ENCODE results near the gene C17orf50. TPM values are rescaled to one million over a fixed set of nuclear protein-coding genes. Genes with fewer than 3 reads are reported as not detected.
A peak's percentile ranks its signal among the peaks of the same experiment; 100 is the strongest.

C17orf50 gene
- total and polyA plus RNA-seq, 7 donors: 0.07 TPM; not detected in 6

DNA sequence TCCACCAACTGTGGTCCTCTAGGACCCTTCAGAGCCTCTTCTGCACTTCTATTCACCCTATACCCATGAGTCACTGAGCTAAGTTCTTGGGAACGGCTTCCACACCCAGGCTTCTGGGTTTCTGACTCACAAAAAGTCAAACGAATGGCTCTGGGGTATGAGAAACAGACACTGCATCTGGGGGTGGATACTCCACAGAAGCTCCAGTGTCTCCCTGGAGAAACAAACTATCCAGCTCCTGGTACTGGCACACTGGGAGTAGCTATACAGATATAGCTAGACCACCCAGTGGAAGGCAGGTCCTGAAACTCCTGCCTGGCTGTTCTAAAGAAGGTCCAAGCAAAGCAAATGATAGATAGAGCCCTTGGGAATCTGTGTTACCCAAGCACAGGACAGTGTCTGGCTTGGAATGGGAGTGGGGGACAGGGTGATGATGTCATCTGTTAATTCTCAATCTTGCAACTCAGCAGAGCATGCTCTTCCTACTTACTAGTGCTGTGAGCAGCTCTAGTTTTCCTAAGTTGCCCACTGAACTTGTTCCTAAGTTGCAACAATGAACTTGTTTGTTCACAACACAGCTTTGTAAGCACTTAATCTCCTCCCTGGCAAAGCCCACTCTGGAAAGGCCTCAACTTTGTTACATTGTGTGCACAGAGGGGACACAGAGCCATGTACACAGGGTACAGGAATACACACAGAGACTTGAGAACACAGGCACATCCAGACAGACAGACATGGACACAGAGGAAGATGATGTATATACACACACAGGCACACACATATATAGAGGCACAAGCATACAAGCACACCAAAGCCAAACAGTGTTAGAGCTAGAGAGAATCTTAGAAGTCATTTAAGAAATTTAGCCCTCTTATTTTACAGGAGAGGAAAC is 28.0 kb downstream of the C17orf50 start:
- peaks cover 0 to 82% (median 75%) of the 10 kb centered on the region in 4 donors for H3K4me1 ChIP-seq
- intact Hi-C loops (cut with DNase I): no loop called here
- peak overlapping the region; percentile 80 to 85 (median 81) for H3K27ac ChIP-seq
- H3K9me3 ChIP-seq: no peaks in the 10 kb centered on the region
- TF ChIP-seq, protein P1, sequence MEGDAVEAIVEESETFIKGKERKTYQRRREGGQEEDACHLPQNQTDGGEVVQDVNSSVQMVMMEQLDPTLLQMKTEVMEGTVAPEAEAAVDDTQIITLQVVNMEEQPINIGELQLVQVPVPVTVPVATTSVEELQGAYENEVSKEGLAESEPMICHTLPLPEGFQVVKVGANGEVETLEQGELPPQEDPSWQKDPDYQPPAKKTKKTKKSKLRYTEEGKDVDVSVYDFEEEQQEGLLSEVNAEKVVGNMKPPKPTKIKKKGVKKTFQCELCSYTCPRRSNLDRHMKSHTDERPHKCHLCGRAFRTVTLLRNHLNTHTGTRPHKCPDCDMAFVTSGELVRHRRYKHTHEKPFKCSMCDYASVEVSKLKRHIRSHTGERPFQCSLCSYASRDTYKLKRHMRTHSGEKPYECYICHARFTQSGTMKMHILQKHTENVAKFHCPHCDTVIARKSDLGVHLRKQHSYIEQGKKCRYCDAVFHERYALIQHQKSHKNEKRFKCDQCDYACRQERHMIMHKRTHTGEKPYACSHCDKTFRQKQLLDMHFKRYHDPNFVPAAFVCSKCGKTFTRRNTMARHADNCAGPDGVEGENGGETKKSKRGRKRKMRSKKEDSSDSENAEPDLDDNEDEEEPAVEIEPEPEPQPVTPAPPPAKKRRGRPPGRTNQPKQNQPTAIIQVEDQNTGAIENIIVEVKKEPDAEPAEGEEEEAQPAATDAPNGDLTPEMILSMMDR (IDR thresholded peaks at IDR 0.05): no peak
- TF ChIP-seq POLR2A (IDR thresholded peaks at IDR 0.05): no peak
- peak in 3 of 4 donors; percentile 29 to 70 (median 51) for TF ChIP-seq POLR2AphosphoS5 (IDR thresholded peaks at IDR 0.05)
- no peak for TF ChIP-seq EP300 (IDR thresholded peaks at IDR 0.05)
- H3K4me3 ChIP-seq: no peak overlapping the region
- H3K27me3 ChIP-seq: no peaks in the 10 kb centered on the region
- WGBS, 2 donors: 33 to 47% methylated on average over 2 of the region's 2 CpGs
- DNase-seq: peak; percentile 67
- no peaks in the 10 kb centered on the region for H3K36me3 ChIP-seq

DNA sequence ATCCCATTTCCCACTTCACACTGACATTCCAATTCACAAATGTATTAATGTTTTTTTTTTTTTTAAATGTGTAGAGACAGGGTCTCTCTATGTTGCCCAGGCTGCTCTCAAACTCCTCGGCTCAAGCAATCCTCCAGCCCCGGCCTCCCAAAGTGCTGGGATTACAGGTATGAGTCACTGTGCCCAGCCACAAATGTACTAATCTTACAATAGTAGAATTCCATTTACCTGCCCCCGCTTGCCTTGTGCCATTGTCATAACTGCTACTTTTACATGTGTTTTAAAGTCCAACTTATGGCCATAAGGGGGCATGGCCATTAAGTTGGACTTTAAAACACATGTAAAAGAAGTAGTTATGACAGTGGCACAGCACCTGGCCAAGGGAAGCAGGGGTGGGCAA is 30.2 kb downstream of the C17orf50 start:
- intact Hi-C loops (cut with DNase I): no loop called here
- no peak for TF ChIP-seq EP300 (IDR thresholded peaks at IDR 0.05)
- TF ChIP-seq POLR2A (IDR thresholded peaks at IDR 0.05): no peak
- no peak for TF ChIP-seq POLR2AphosphoS5 (IDR thresholded peaks at IDR 0.05)
- TF ChIP-seq, protein P1 (IDR thresholded peaks at IDR 0.05): no peak
- WGBS, 2 donors: 67 to 92% methylated on average over 3 of the region's 3 CpGs
- no peaks in the 10 kb centered on the region for H3K27me3 ChIP-seq
- peak overlapping the region in 2 of 4 donors; percentile 77 to 80 for H3K27ac ChIP-seq
- no peaks in the 10 kb centered on the region for H3K9me3 ChIP-seq
- H3K36me3 ChIP-seq: no peaks in the 10 kb centered on the region
- no peak overlapping the region for H3K4me3 ChIP-seq
- peak; percentile 20 for DNase-seq
- H3K4me1 ChIP-seq: peaks cover 0 to 82% (median 70%) of the 10 kb centered on the region in 4 donors

DNA sequence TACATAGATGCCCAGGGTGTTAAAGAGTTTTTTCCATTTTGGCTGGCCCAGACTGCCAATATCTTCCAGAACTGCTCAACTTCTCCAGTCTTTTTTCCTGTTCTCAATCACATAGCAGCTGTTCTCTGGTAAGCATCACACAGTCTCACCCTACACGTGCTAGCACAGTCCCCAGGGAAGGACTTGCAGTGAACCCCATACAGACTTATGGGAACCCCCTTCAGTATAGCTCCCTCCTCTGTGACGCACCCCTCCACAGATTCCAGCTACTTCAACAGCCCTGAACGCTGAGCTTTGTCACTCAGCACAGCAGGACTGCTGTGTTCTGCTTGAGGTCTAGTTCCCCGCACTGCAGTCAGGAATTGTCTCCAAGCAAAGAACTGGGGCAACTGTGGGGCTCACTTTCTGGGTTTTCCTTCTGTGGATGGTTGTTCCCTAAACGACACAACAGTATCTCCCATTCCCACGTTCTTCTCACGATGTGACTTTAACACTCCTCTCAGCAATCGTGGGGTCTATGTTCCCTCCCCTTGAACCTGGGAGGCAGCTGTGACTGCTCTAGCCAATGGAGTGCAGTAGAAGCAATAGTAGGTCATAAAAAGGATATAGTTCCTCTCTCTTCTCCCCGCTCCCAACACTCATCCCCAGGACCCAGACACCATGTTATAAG is 31.1 kb downstream of the C17orf50 start:
- peak; percentile 40 for DNase-seq
- H3K36me3 ChIP-seq: no peaks in the 10 kb centered on the region
- no peak overlapping the region for H3K4me3 ChIP-seq
- TF ChIP-seq POLR2AphosphoS5 (IDR thresholded peaks at IDR 0.05): no peak
- TF ChIP-seq POLR2A (IDR thresholded peaks at IDR 0.05): no peak
- TF ChIP-seq EP300 (IDR thresholded peaks at IDR 0.05): no peak
- TF ChIP-seq, protein P1 (IDR thresholded peaks at IDR 0.05): no peak
- peak overlapping the region in 3 of 4 donors; percentile 68 to 80 (median 77) for H3K27ac ChIP-seq
- no peaks in the 10 kb centered on the region for H3K27me3 ChIP-seq
- peaks cover 0 to 78% (median 64%) of the 10 kb centered on the region in 4 donors for H3K4me1 ChIP-seq
- no peaks in the 10 kb centered on the region for H3K9me3 ChIP-seq
- intact Hi-C loops (cut with DNase I): no loop called here
- WGBS, 2 donors: 78 to 83% methylated on average over 9 of the region's 9 CpGs

DNA sequence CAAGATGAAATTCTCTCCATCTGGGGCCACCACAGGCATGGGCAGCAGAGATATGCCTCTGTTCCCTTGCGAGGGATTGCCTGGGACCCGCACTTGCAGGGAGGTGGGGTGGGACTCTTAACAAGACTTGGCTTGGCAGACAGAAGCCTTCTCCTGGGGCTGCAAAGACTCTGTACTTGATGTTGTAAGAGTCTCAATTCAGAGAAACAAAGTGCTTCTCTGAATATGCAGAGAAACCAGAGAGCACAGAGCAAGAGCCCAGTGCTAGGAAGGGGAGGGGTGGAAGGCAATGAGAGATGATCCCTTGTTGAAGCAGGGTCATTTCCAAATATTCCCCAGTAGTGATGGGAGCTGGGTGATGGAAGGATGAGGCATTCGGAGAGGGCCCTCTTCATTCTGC is 32.6 kb downstream of the C17orf50 start:
- TF ChIP-seq, protein P1 (IDR thresholded peaks at IDR 0.05): peak in 1 of 4 experiments; percentile 10
- TF ChIP-seq POLR2AphosphoS5 (IDR thresholded peaks at IDR 0.05) (peak in 1 of 4 donors; percentile 8), EP300 (IDR thresholded peaks at IDR 0.05) (no peak)
- no peaks in the 10 kb centered on the region for H3K36me3 ChIP-seq
- H3K27me3 ChIP-seq: no peaks in the 10 kb centered on the region
- intact Hi-C loops (cut with DNase I): no loop called here
- H3K4me1 ChIP-seq: peaks cover 0 to 64% (median 49%) of the 10 kb centered on the region in 4 donors
- H3K9me3 ChIP-seq: no peaks in the 10 kb centered on the region
- H3K4me3 ChIP-seq: peak overlapping the region in 2 of 4 donors; percentile 64 to 68
- WGBS, 2 donors: 90 to 93% methylated on average over 3 of the region's 3 CpGs
- DNase-seq: peak; percentile 63
- peak overlapping the region; percentile 31 to 80 (median 72) for H3K27ac ChIP-seq
